ENCODE data around the gene HAL.

DNA sequence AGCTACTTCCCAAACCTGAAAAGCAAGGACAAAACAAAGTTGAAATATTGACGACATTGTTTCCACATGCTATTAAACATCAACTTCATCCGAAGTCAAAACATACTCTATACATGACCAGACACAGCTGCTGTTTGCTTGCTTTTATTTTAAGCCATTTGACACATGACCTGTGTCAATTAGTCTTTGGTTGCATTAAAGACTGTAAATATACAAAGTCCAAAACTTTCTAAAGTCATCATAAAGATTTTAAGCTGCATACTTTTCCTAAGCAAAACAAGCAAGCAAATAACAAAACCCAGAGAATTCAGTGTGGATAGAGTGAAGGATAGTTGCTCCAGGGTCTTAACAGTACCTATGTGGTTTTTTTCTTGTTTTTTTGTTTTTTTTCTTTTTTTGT lies 21.8 kb downstream of the HAL start:
- TF ChIP-seq POLR2A (IDR thresholded peaks at IDR 0.05; ENCODE audit: low read depth) (no peak), POLR2AphosphoS5 (IDR thresholded peaks at IDR 0.05) (no peak)
- TF ChIP-seq, protein P1, sequence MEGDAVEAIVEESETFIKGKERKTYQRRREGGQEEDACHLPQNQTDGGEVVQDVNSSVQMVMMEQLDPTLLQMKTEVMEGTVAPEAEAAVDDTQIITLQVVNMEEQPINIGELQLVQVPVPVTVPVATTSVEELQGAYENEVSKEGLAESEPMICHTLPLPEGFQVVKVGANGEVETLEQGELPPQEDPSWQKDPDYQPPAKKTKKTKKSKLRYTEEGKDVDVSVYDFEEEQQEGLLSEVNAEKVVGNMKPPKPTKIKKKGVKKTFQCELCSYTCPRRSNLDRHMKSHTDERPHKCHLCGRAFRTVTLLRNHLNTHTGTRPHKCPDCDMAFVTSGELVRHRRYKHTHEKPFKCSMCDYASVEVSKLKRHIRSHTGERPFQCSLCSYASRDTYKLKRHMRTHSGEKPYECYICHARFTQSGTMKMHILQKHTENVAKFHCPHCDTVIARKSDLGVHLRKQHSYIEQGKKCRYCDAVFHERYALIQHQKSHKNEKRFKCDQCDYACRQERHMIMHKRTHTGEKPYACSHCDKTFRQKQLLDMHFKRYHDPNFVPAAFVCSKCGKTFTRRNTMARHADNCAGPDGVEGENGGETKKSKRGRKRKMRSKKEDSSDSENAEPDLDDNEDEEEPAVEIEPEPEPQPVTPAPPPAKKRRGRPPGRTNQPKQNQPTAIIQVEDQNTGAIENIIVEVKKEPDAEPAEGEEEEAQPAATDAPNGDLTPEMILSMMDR (IDR thresholded peaks at IDR 0.05): no peak

Measured in esophagus muscularis mucosa (tissue), 3 donors.